Pancreas (tissue), 10 donors: ENCODE measurements around the gene CERS3. TPM values are rescaled to one million over a fixed set of nuclear protein-coding genes. Genes with fewer than 3 reads are reported as not detected.

Experiments
- ATAC-seq, 4 donors: fragments of 200-7000 bp; cut with Tn5 transposase; one replicate each; pipeline versions ENCODE4 v1.8.0 to v1.9.1; 2020; ENCODE audit warnings: mild to moderate bottlenecking in 4 of 4, moderate library complexity in 4 of 4
- DNase-seq, 6 donors: peaks; one replicate each; pipeline ENCODE4 v3.0.0-alpha.2; 2020
- FAIRE-seq: peaks from 2 replicates; lab custom pipeline; 2012; peaks lifted over from hg19 to GRCh38; lab: Jason Lieb, UNC
- H3K27ac ChIP-seq, 4 donors: fragments of 200-600 bp; sonication (generic); 1 replicate in 3 of 4; 2 replicates in 1 of 4; pipeline versions ENCODE4 v1.5.0 to v1.8.0; 2020
- H3K27me3 ChIP-seq, 4 donors: fragments of 200-600 bp; one replicate each; pipeline ENCODE4 v1.8.0; 2021
- H3K36me3 ChIP-seq, 3 donors: fragments of 200-600 bp; sonication (generic) in 1 of 3; one replicate each; pipeline versions ENCODE4 v1.5.0 to v1.8.0; 2020 to 2021
- H3K4me1 ChIP-seq, 3 donors: fragments of 200-600 bp; one replicate each; pipeline ENCODE4 v1.8.0; 2021
- H3K4me3 ChIP-seq, 4 donors: fragments of 200-600 bp; sonication (generic) in 2 of 4; one replicate each; pipeline versions ENCODE4 v1.5.0 to v1.8.0; 2020 to 2021
- H3K9me3 ChIP-seq, 4 donors: fragments of 200-600 bp; one replicate each; pipeline ENCODE4 v1.8.0; 2021
- WGBS, 2 donors: extraction: QIAGEN DNeasy Blood & Tissue Kit; methylation state at CpG; one replicate each; pipeline ENCODE4 v1.1.7; 2013; 5-methylcytosine and 5-hydroxymethylcytosine counted together
- intact Hi-C, 3 donors: fragments of 100-400 bp; cut with DNase I; formaldehyde crosslinking; loops; one replicate each; pipeline versions ENCODE4 v1.11.1 to v1.14.2; 2022
- polyA plus RNA-seq, 2 donors: library from polyadenylated mRNA; stranded (reverse); fragments of 200-250 nt; gene quantifications; one replicate each; pipeline ENCODE4 v1.2.3, GENCODE V29; 2013
- total RNA-seq, 6 donors: library from RNA; stranded (reverse); fragmentation: NEBNext Ultra II Directional in 4 of 6; extraction: Animal tissue kit (Norgen Biotek cat#: 25700) in 4 of 6; gene quantifications; one replicate each; pipeline versions ENCODE4 v1.2.1 to v1.2.4, GENCODE V29; 2021 to 2023
- TF ChIP-seq, protein P1 (sequence below), 4 donors: fragments of 200-600 bp; sonication (generic) in 3 of 4; IDR thresholded peaks; one replicate each; pipeline versions ENCODE4 v1.5.0 to v1.8.0; 2021; ENCODE audit warnings: antibody characterized with exemption in 4 of 4
- donor health status: healthy with polysubstance abuse.
- donor health status: DM: no; HTN: no; CAD: no; lungs with moderate emphysema.
- donor health status: DM: no; HTN: no; CAD: no.
- donor health status: control.
- donor health status: control.
- donor health status: Bipolar disorder and iron deficiency.
- donor health status: DM: yes; HTN: yes; CAD: no.
- donor health status: DM: no; HTN: no; CAD: no.
- donor health status: DM: no; HTN: no; CAD: no.
- donor health status: DM: yes; HTN: yes; CAD: no.

The CERS3 gene
- total and polyA plus RNA-seq, 8 donors: 0.07 to 0.19 TPM; not detected in 6

DNA sequence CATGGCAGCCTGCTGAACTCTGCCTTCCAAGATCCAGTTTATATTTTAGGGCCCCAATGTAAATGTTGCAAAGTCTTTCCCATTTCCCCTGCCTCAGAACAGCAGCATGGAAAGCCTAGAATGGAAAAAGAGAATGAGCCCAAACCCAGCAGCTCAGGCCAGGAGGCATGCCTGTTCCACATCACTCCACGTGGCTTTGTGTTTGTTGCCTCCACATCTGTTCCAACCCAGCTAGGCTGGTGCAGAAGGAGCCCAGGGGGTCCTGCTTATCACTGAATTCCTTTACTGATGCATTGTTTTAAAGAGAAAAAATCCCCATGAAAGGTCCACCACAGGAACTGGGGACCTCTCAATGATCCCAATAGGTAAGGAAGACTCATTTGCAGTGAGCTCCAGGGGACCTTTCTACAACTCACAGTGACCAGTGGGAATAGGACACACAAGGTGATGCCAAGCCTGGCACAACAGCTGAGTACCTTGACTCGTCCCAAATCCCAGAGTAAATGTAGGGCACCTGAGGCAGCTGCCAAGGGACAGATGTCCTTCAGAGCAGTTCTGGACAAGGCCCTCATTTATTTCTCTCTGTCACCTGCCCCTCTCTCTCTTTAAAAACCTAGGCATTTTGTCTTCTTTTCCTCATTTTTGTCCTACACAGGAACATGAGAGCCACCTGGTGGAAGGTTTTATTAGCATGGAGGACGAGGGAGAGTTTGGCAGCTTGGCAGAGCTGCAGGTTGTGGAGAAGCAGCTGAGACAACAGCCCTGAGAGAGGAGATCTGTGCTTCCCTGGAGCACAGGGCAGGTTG lies 145.2 kb downstream of the CERS3 start:
- TF ChIP-seq, protein P1, sequence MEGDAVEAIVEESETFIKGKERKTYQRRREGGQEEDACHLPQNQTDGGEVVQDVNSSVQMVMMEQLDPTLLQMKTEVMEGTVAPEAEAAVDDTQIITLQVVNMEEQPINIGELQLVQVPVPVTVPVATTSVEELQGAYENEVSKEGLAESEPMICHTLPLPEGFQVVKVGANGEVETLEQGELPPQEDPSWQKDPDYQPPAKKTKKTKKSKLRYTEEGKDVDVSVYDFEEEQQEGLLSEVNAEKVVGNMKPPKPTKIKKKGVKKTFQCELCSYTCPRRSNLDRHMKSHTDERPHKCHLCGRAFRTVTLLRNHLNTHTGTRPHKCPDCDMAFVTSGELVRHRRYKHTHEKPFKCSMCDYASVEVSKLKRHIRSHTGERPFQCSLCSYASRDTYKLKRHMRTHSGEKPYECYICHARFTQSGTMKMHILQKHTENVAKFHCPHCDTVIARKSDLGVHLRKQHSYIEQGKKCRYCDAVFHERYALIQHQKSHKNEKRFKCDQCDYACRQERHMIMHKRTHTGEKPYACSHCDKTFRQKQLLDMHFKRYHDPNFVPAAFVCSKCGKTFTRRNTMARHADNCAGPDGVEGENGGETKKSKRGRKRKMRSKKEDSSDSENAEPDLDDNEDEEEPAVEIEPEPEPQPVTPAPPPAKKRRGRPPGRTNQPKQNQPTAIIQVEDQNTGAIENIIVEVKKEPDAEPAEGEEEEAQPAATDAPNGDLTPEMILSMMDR (IDR thresholded peaks at IDR 0.05): peak; percentile 12 to 44 (median 33)
- no peaks in the 10 kb centered on the region for H3K27me3 ChIP-seq
- 9 to 12% methylated on average over 3 of the region's 3 CpGs for WGBS, 2 donors
- no peaks in the 10 kb centered on the region for H3K4me1 ChIP-seq
- no peak overlapping the region for H3K27ac ChIP-seq
- no peaks in the 10 kb centered on the region for H3K36me3 ChIP-seq
- peak in 5 of 6 donors; percentile 33 to 70 (median 41) for DNase-seq
- no peak overlapping the region for H3K4me3 ChIP-seq
- intact Hi-C loops: no loop called here
- peak; percentile 87 to 98 (median 92) for ATAC-seq
- H3K9me3 ChIP-seq: no peaks in the 10 kb centered on the region
- no peak for FAIRE-seq

DNA sequence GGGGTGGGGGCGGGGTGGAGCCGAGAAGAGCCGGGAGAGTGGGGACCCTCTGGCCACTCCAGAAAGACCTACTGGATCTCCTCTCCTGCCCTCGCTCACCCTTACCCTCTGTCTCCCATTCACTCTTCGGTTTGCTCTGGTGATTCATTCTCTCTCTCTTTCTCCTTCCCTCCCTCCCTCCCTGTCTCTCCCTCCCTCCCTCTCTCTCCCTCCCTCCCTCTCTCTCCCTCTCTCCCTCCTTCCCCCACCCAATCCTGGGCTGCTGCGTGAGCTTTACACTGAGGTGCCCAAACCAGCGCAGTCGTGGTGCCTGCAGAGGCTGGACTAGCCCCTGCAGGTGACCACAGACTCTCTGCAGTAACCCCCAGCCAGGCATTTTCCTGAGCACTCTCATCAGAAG lies 154.8 kb downstream of the CERS3 start:
- H3K27me3 ChIP-seq: no peaks in the 10 kb centered on the region
- FAIRE-seq (no peak), DNase-seq (no peak), ATAC-seq (peak; percentile 15 to 38 (median 25))
- no peaks in the 10 kb centered on the region for H3K4me1 ChIP-seq
- intact Hi-C loops: no loop called here
- TF ChIP-seq, protein P1 (IDR thresholded peaks at IDR 0.05): no peak
- H3K36me3 ChIP-seq: no peaks in the 10 kb centered on the region
- no peaks in the 10 kb centered on the region for H3K9me3 ChIP-seq
- H3K4me3 ChIP-seq: peak overlapping the region in 1 of 4 donors; percentile 39
- H3K27ac ChIP-seq: no peak overlapping the region
- WGBS, 2 donors: 15 to 19% methylated on average over 6 to 7 of the region's 8 CpGs

DNA sequence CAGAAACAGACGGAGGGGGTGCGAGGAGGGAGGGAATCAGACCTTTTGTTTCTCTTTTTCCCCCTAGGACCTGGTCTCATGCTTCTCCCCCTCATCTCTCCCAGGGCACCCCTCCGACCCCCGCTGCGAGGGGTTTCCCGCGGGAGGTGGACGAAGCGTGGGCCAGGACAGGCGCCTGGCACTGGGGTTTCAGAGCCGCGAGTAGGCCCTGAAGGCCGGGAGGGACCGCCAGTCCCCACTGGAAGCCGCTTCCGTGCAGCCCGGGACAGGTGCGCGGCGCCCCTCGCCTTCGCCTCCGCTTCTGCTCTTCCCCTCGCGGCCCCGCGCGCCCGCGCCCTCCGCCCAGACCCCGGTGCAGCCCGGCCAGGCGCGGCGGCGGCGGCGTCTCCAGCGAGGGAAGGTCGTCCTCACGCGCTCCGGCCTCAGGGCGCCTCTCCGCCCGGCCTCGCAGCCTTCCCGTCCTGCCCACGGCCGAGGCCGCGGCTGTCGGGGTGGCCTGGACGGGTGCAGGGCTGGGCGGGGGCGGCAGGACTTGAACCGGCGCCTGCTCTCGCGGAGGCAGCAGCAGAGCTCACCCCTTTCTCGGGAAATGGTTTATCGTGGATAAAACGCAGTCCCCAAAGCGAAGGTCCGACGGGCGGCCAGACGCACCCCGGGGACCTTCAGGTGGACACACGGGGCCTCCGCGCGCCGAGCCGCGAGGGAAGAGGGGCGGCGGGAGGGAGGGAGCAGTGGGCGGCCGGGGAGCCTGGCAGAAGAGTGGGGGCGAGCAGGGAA lies 155.4 kb downstream of the CERS3 start:
- DNase-seq: peak in 1 of 6 donors; percentile 42
- 3 to 5% methylated on average over 65 to 81 of the region's 82 CpGs for WGBS, 2 donors
- Histone ChIP-seq H3K4me3 (peak overlapping the region in 2 of 4 donors; percentile 27 to 39), H3K27ac (peak overlapping the region in 2 of 4 donors; percentile 19 to 52), H3K9me3 (no peaks in the 10 kb centered on the region), H3K36me3 (no peaks in the 10 kb centered on the region), H3K27me3 (no peaks in the 10 kb centered on the region), H3K4me1 (no peaks in the 10 kb centered on the region)
- no peak for FAIRE-seq
- TF ChIP-seq, protein P1 (IDR thresholded peaks at IDR 0.05): no peak
- intact Hi-C loops: no loop called here
- ATAC-seq: peak; percentile 45 to 68 (median 62)

DNA sequence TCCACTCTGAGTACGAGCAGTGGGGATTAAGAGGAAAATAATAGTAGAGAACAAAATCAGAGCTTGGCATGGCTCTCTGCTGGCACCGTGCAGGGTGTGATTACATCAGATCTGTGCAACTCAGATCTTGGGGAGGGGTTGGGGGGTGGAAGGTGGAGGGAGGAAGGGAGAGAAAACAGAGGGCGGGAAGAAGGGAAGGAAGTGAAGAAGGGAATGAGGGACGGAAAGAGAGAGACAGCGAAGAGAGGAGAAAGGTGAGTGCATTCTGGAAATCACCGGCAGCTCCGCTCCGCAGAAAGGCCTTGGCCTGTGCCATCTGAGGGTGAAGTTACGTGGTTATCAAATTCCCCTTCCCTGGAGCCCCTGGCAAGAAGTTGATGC lies 156.0 kb downstream of the CERS3 start:
- no peaks in the 10 kb centered on the region for H3K4me1 ChIP-seq
- intact Hi-C loops: no loop called here
- H3K27me3 ChIP-seq: no peaks in the 10 kb centered on the region
- peak overlapping the region in 2 of 4 donors; percentile 19 to 52 for H3K27ac ChIP-seq
- peak; percentile 63 to 80 (median 72) for ATAC-seq
- no peak for FAIRE-seq
- H3K36me3 ChIP-seq: no peaks in the 10 kb centered on the region
- no peaks in the 10 kb centered on the region for H3K9me3 ChIP-seq
- 25 to 36% methylated on average over 6 to 9 of the region's 9 CpGs for WGBS, 2 donors
- peak overlapping the region in 2 of 4 donors; percentile 27 to 39 for H3K4me3 ChIP-seq
- DNase-seq: peak in 1 of 6 donors; percentile 22
- TF ChIP-seq, protein P1 (IDR thresholded peaks at IDR 0.05): no peak
